Eye (tissue), 1 donor: ENCODE results near the gene LIM2.

ENCODE experiments used
- DNase-seq: peaks from one replicate; pipeline ENCODE4 v3.0.0-alpha.2; 2015

LIM2 gene

GRCh38 chr19:51338563-51339312 lies 49.0 kb downstream of the LIM2 start:
- peak; percentile 95 for DNase-seq

- DNase-seq, result no peak
These were observed 49.8 kb downstream of the LIM2 start for GRCh38 chr19:51337861-51338562.

GRCh38 chr19:51337141-51337860 lies 50.5 kb downstream of the LIM2 start:
- DNase-seq, result no peak

GRCh38 chr19:51333836-51334460 lies 53.8 kb downstream of the LIM2 start:
- no peak for DNase-seq

GRCh38 chr19:51331716-51332115 lies 56.1 kb downstream of the LIM2 start:
- DNase-seq, result no peak

GRCh38 chr19:51331193-51331592 lies 56.6 kb downstream of the LIM2 start:
- DNase-seq, result no peak

- DNase-seq, result no peak
These were observed 57.4 kb downstream of the LIM2 start for GRCh38 chr19:51330366-51330765.
